IMR-90 (cell line): ENCODE data around the gene CUL7.

ENCODE experiments used
- CEBPB ChIP-seq: IDR thresholded peaks from 2 replicates; pipeline ENCODE4 v1.6.1; 2012; ENCODE audit warnings: low read depth, low read length, improper control_type of control experiment
- CHD1 ChIP-seq: IDR thresholded peaks from 2 replicates; pipeline ENCODE4 v1.6.1; 2012; ENCODE audit warnings: low read depth, low read length, improper control_type of control experiment
- CTCF ChIP-seq: conservative IDR thresholded peaks from 2 replicates; pipeline ENCODE4 v1.5.1; 2012; ENCODE audit warnings: mild to moderate bottlenecking, low read depth, low read length, improper control_type of control experiment
- ELK1 ChIP-seq: fragments of 150-350 bp; IDR thresholded peaks from 2 replicates; pipeline ENCODE4 v1.6.1; 2016; ENCODE audit warnings: low read depth, mild to moderate bottlenecking, low read length, moderate library complexity, borderline replicate concordance
- FOS ChIP-seq: fragments of 150-350 bp; IDR thresholded peaks from 2 replicates; pipeline ENCODE4 v1.6.1; 2016; ENCODE audit warnings: low read depth, low read length
- MXI1 ChIP-seq: IDR thresholded peaks from 2 replicates; pipeline ENCODE4 v1.6.1; 2012; ENCODE audit warnings: low read depth, mild to moderate bottlenecking, low read length, moderate library complexity, borderline replicate concordance
- POLR2A ChIP-seq: IDR thresholded peaks from 2 replicates; pipeline ENCODE4 v1.6.1; 2012; ENCODE audit warnings: mild to moderate bottlenecking, low read depth, low read length
- RAD21 ChIP-seq: IDR thresholded peaks from 2 replicates; pipeline ENCODE4 v1.6.1; 2012; ENCODE audit warnings: low read length, improper control_type of control experiment
- RCOR1 ChIP-seq: IDR thresholded peaks from 2 replicates; pipeline ENCODE4 v1.6.1; 2012; ENCODE audit warnings: mild to moderate bottlenecking, low read length, improper control_type of control experiment; ENCODE audit not compliant: insufficient replicate concordance
- SMC3 ChIP-seq: fragments of 150-350 bp; IDR thresholded peaks from 2 replicates; pipeline ENCODE4 v1.6.1; 2016; ENCODE audit warnings: low read depth, mild to moderate bottlenecking, antibody characterized with exemption, low read length, moderate library complexity

DNA sequence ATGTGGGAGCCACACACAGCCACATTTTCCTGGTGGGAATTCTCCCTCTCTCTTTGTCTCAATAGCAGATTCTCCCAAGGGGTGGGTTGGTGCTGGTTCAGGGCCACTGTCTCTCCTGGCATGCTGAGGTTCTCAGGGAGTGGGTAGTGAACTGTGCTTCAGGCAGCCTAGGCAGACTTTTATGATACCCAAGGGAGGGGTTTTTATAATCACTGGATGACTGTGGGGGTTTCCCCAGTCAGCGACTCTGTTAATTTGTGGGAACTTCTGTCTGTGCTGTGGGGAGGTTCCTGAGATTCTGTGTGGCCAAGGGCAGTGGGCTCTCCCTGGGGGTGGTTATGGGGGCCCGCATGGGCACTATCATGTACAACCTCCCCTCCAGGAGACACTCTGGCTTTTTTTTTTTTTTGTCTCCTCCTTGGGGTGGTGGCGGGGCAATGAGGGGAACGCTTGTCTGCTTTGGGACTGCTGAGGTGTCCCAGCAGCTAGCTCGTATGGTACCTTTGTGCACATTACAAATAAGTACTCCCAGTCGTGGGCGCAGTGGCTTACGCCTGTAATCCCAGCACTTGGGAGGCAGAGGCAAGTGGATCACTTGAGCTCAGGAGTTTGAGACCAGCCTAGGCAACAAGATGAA is 32.5 kb upstream of the CUL7 start:
- TF ChIP-seq SMC3 (no peak), RAD21 (no peak), CTCF (no peak), FOS (no peak), CEBPB (no peak), RCOR1 (no peak), CHD1 (no peak), ELK1 (no peak), POLR2A (no peak), MXI1 (no peak)
